ENCODE data around the gene DDX10.

Gene DDX10

GRCh38 chr11:108826136-108826535 is 161.3 kb downstream of the DDX10 start:
- no peak for DNase-seq

GRCh38 chr11:108835624-108836023 is 170.8 kb downstream of the DDX10 start:
- DNase-seq: no peak

- DNase-seq: no peak
Measured at GRCh38 chr11:108836541-108836940, 171.7 kb downstream of the DDX10 start.

GRCh38 chr11:108838102-108838791 is 173.4 kb downstream of the DDX10 start:
- DNase-seq: no peak

- no peak for DNase-seq
Measured at GRCh38 chr11:108838792-108839105, 173.9 kb downstream of the DDX10 start.

GRCh38 chr11:108846009-108846408 is 181.1 kb downstream of the DDX10 start:
- DNase-seq: no peak

- DNase-seq: no peak
Measured at GRCh38 chr11:108847298-108847990, 182.6 kb downstream of the DDX10 start.

- no peak for DNase-seq
Measured at GRCh38 chr11:108851781-108852180, 186.9 kb downstream of the DDX10 start.

- DNase-seq: no peak
Measured at GRCh38 chr11:108852701-108853100, 187.8 kb downstream of the DDX10 start.

- DNase-seq: no peak
Measured at GRCh38 chr11:108853151-108853550, 188.3 kb downstream of the DDX10 start.

GRCh38 chr11:108853864-108854263 is 189.0 kb downstream of the DDX10 start:
- DNase-seq: no peak

GRCh38 chr11:108854346-108854745 is 189.5 kb downstream of the DDX10 start:
- DNase-seq: no peak

GRCh38 chr11:108857382-108857781 is 192.5 kb downstream of the DDX10 start:
- no peak for DNase-seq

- no peak for DNase-seq
Measured at GRCh38 chr11:108858622-108859021, 193.8 kb downstream of the DDX10 start.

- no peak for DNase-seq
Measured at GRCh38 chr11:108859510-108859909, 194.6 kb downstream of the DDX10 start.

- no peak for DNase-seq
Measured at GRCh38 chr11:108863528-108863927, 198.7 kb downstream of the DDX10 start.

- DNase-seq: no peak
Measured at GRCh38 chr11:108865406-108865805, 200.5 kb downstream of the DDX10 start.

- no peak for DNase-seq
Measured at GRCh38 chr11:108866781-108867180, 201.9 kb downstream of the DDX10 start.

- DNase-seq: no peak
Measured at GRCh38 chr11:108870373-108871020, 205.6 kb downstream of the DDX10 start.

- DNase-seq: no peak
Measured at GRCh38 chr11:108871152-108871551, 206.3 kb downstream of the DDX10 start.

- no peak for DNase-seq
Measured at GRCh38 chr11:108871867-108872266, 207.0 kb downstream of the DDX10 start.

GRCh38 chr11:108872781-108873291 is 208.0 kb downstream of the DDX10 start:
- DNase-seq: no peak

- DNase-seq: no peak
Measured at GRCh38 chr11:108873310-108873709, 208.4 kb downstream of the DDX10 start.

- DNase-seq: no peak
Measured at GRCh38 chr11:108873941-108874340, 209.1 kb downstream of the DDX10 start.

Data from activated naive CD4-positive, alpha-beta T cell (primary cell).